Hepatocyte (in vitro differentiated cells): Measurements from ENCODE around the gene TRIP10. TPM values are rescaled to one million over a fixed set of nuclear protein-coding genes. Genes with fewer than 3 reads are reported as not detected.
A peak's percentile ranks its signal among the peaks of the same experiment; 100 is the strongest.

Source experiments
- DNase-seq: peaks from one replicate; pipeline ENCODE4 v3.0.0-alpha.2; 2016; ENCODE audit warnings: low spot score
- H2AFZ ChIP-seq: fragments of 200-600 bp; sonication (generic); 2 replicates; pipeline ENCODE4 v1.6.0; 2016; ENCODE audit warnings: antibody characterized with exemption, mild to moderate bottlenecking
- H3K27ac ChIP-seq: fragments of 200-600 bp; sonication (generic); 2 replicates; pipeline ENCODE4 v1.5.1; 2016; ENCODE audit warnings: mild to moderate bottlenecking
- H3K27me3 ChIP-seq: fragments of 200-600 bp; sonication (generic); 2 replicates; pipeline ENCODE4 v1.6.1; 2016
- H3K36me3 ChIP-seq: fragments of 200-600 bp; sonication (generic); replicated peaks from 2 replicates; pipeline ENCODE4 v1.5.1; 2016; ENCODE audit warnings: low read depth; ENCODE audit not compliant: insufficient read depth
- H3K4me1 ChIP-seq: fragments of 200-600 bp; sonication (generic); 2 replicates; pipeline ENCODE4 v1.5.1; 2016; ENCODE audit warnings: mild to moderate bottlenecking, moderate library complexity; ENCODE audit not compliant: insufficient read depth
- H3K4me2 ChIP-seq: fragments of 200-600 bp; sonication (generic); 2 replicates; pipeline ENCODE4 v1.6.0; 2016
- H3K4me3 ChIP-seq: fragments of 200-600 bp; sonication (generic); 2 replicates; pipeline ENCODE4 v1.5.1; 2016; ENCODE audit warnings: mild to moderate bottlenecking
- H3K79me2 ChIP-seq: fragments of 200-600 bp; sonication (generic); 2 replicates; pipeline ENCODE4 v1.6.0; 2017; ENCODE audit warnings: mild to moderate bottlenecking
- H3K9me2 ChIP-seq: fragments of 200-600 bp; sonication (generic); replicated peaks from 2 replicates; pipeline ENCODE4 v1.6.0; 2017; ENCODE audit warnings: mild to moderate bottlenecking; ENCODE audit not compliant: insufficient read depth
- H3K9me3 ChIP-seq: fragments of 200-600 bp; sonication (generic); 2 replicates; pipeline ENCODE4 v1.5.1; 2016; ENCODE audit warnings: low read depth, mild to moderate bottlenecking
- H4K20me1 ChIP-seq: fragments of 200-600 bp; sonication (generic); 2 replicates; pipeline ENCODE4 v1.6.0; 2016; ENCODE audit warnings: mild to moderate bottlenecking; ENCODE audit not compliant: insufficient read depth, poor library complexity, severe bottlenecking
- CTCF ChIP-seq: fragments of 200-600 bp; sonication (generic); IDR thresholded peaks from 2 replicates; pipeline ENCODE4 v1.5.1; 2016; ENCODE audit warnings: antibody characterized with exemption, mild to moderate bottlenecking; ENCODE audit not compliant: poor library complexity
- EZH2 ChIP-seq: fragments of 200-600 bp; sonication (generic); IDR thresholded peaks from 2 replicates; pipeline ENCODE4 v1.6.1; 2016; ENCODE audit warnings: antibody characterized with exemption, mild to moderate bottlenecking, borderline replicate concordance
- EZH2phosphoT487 ChIP-seq: fragments of 200-600 bp; sonication (generic); IDR thresholded peaks from one replicate; pipeline ENCODE4 v1.6.1; 2018; ENCODE audit warnings: antibody characterized with exemption, mild to moderate bottlenecking, low read depth, moderate library complexity; ENCODE audit not compliant: unreplicated experiment, severe bottlenecking
- WGBS: methylation state at CpG from one replicate; pipeline ENCODE4 v1.1.6; 2016; ENCODE audit warnings: low lambda C conversion rate; ENCODE audit errors: missing lambda C conversion rate; 5-methylcytosine and 5-hydroxymethylcytosine counted together
- polyA plus RNA-seq: library from polyadenylated mRNA; unstranded; fragments of >200 nt; fragmentation: Nextera tagmentation; extraction: Ambion mirVana; gene quantifications from 2 replicates; pipeline ENCODE4 v1.2.1, GENCODE V29; 2016
- total RNA-seq: library from RNA; depleted of rRNA; stranded (reverse); fragments of >200 nt; gene quantifications from 2 replicates; pipeline ENCODE4 v1.2.3, GENCODE V29; 2014

Gene TRIP10
- total and polyA plus RNA-seq, 2 experiments from 2014 or later, result 48.8 to 79.5 TPM

- TF ChIP-seq EZH2phosphoT487 (no peak), EZH2 (no peak), CTCF (no peak)
- Histone ChIP-seq H3K4me2 (no peak overlapping the region), H3K79me2 (peaks cover 14% of the 10 kb centered on the region), H3K9me3 (no peaks in the 10 kb centered on the region), H3K36me3 (no peaks in the 10 kb centered on the region), H3K4me1 (peaks cover 10% of the 10 kb centered on the region), H3K4me3 (no peak overlapping the region), H3K9me2 (no peaks in the 10 kb centered on the region), H3K27me3 (no peaks in the 10 kb centered on the region), H4K20me1 (no peaks in the 10 kb centered on the region), H3K27ac (no peak overlapping the region), H2AFZ (no peak overlapping the region)
- no peak for DNase-seq
- 87% methylated on average over 15 of the region's 22 CpGs for WGBS
These were observed 7.7 kb upstream of the TRIP10 start for GRCh38 chr19:6731822-6732221.

GRCh38 chr19:6732803-6733337 is 6.6 kb upstream of the TRIP10 start:
- no peak overlapping the region for H3K27ac ChIP-seq
- H3K27me3 ChIP-seq, result no peaks in the 10 kb centered on the region
- H3K79me2 ChIP-seq, result peaks cover 14% of the 10 kb centered on the region
- H3K4me3 ChIP-seq, result no peak overlapping the region
- no peak overlapping the region for H2AFZ ChIP-seq
- 96% methylated on average over 20 of the region's 21 CpGs for WGBS
- H4K20me1 ChIP-seq, result no peaks in the 10 kb centered on the region
- no peak for DNase-seq
- H3K4me2 ChIP-seq, result no peak overlapping the region
- H3K9me2 ChIP-seq, result no peaks in the 10 kb centered on the region
- no peaks in the 10 kb centered on the region for H3K9me3 ChIP-seq
- no peak for TF ChIP-seq CTCF
- no peak for TF ChIP-seq EZH2
- TF ChIP-seq EZH2phosphoT487, result no peak
- H3K36me3 ChIP-seq, result no peaks in the 10 kb centered on the region
- H3K4me1 ChIP-seq, result peaks cover 10% of the 10 kb centered on the region

GRCh38 chr19:6733338-6734095 is 6.0 kb upstream of the TRIP10 start:
- H3K4me1 ChIP-seq, result peaks cover 16% of the 10 kb centered on the region
- no peaks in the 10 kb centered on the region for H4K20me1 ChIP-seq
- H3K27ac ChIP-seq, result no peak overlapping the region
- no peaks in the 10 kb centered on the region for H3K9me2 ChIP-seq
- H3K9me3 ChIP-seq, result no peaks in the 10 kb centered on the region
- TF ChIP-seq CTCF (peak; percentile 3), EZH2 (no peak), EZH2phosphoT487 (no peak)
- no peak overlapping the region for H2AFZ ChIP-seq
- H3K36me3 ChIP-seq, result no peaks in the 10 kb centered on the region
- peaks cover 14% of the 10 kb centered on the region for H3K79me2 ChIP-seq
- no peaks in the 10 kb centered on the region for H3K27me3 ChIP-seq
- no peak overlapping the region for H3K4me3 ChIP-seq
- WGBS, result 95% methylated on average over 26 of the region's 29 CpGs
- no peak for DNase-seq
- H3K4me2 ChIP-seq, result no peak overlapping the region
